ENCODE results near the gene CLK2. TPM values are rescaled to one million over a fixed set of nuclear protein-coding genes. Genes with fewer than 3 reads are reported as not detected.

CLK2 gene
- total and polyA plus RNA-seq, 7 donors, result 7.2 to 45.9 (median 23.2) TPM

- Histone ChIP-seq H3K27ac (no peak overlapping the region), H3K27me3 (no peaks in the 10 kb centered on the region), H3K4me3 (no peak overlapping the region), H3K9me3 (no peaks in the 10 kb centered on the region), H3K4me1 (no peaks in the 10 kb centered on the region), H3K36me3 (no peaks in the 10 kb centered on the region)
- intact Hi-C loops (cut with DNase I), result no loop called here
- no peak for DNase-seq
- TF ChIP-seq POLR2A (IDR thresholded peaks at IDR 0.05) (no peak), POLR2AphosphoS5 (IDR thresholded peaks at IDR 0.05) (no peak), EP300 (IDR thresholded peaks at IDR 0.05) (no peak), CTCF (IDR thresholded peaks at IDR 0.05) (no peak)
- 94 to 95% methylated on average over 18 of the region's 18 CpGs for WGBS, 2 donors
Observed at GRCh38 chr1:155285631-155286044, 12.3 kb upstream of the CLK2 start.

DNA sequence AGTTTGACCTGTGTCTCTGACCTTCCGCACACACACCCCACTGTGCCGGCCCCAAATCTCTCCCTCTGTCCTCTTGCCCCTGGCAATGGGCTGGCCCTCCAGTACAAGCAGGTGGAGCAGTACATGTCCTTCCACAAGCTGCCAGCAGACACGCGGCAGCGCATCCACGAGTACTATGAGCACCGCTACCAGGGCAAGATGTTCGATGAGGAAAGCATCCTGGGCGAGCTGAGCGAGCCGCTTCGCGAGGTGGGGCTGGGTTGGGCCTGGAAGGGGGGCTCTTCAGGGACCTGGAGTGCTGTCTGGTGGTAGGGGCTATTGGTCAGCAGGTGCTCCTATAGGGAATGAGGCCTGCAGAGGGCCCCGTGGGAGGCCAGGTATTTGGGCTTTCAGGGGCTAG is 11.8 kb upstream of the CLK2 start:
- 95 to 96% methylated on average over 14 of the region's 14 CpGs for WGBS, 2 donors
- intact Hi-C loops (cut with DNase I), result no loop called here
- no peak for DNase-seq
- H3K4me3 ChIP-seq, result no peak overlapping the region
- H3K9me3 ChIP-seq, result no peaks in the 10 kb centered on the region
- no peaks in the 10 kb centered on the region for H3K4me1 ChIP-seq
- H3K27ac ChIP-seq, result no peak overlapping the region
- TF ChIP-seq POLR2AphosphoS5 (IDR thresholded peaks at IDR 0.05), result no peak
- TF ChIP-seq EP300 (IDR thresholded peaks at IDR 0.05), result no peak
- no peak for TF ChIP-seq POLR2A (IDR thresholded peaks at IDR 0.05)
- no peak for TF ChIP-seq CTCF (IDR thresholded peaks at IDR 0.05)
- no peaks in the 10 kb centered on the region for H3K27me3 ChIP-seq
- H3K36me3 ChIP-seq, result no peaks in the 10 kb centered on the region

DNA sequence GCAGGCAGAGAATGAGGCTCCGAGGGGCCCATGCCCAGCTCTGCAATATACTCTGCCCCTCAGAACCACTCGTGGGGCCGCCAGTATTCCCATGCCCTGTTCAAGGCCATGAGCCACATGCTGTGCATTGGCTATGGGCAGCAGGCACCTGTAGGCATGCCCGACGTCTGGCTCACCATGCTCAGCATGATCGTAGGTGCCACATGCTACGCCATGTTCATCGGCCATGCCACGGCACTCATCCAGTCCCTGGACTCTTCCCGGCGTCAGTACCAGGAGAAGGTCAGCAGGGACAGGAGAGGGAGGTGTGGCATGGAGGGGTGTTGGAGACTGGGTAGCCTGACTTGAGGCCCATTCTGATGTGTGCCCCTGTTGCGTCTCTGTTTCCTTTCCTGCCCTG is 11.2 kb upstream of the CLK2 start:
- Histone ChIP-seq H3K27ac (no peak overlapping the region), H3K36me3 (no peaks in the 10 kb centered on the region), H3K9me3 (no peaks in the 10 kb centered on the region), H3K27me3 (no peaks in the 10 kb centered on the region), H3K4me3 (no peak overlapping the region), H3K4me1 (no peaks in the 10 kb centered on the region)
- 95% methylated on average over 12 of the region's 12 CpGs for WGBS, 2 donors
- no peak for DNase-seq
- intact Hi-C loops (cut with DNase I), result no loop called here
- no peak for TF ChIP-seq POLR2A (IDR thresholded peaks at IDR 0.05)
- TF ChIP-seq EP300 (IDR thresholded peaks at IDR 0.05), result no peak
- TF ChIP-seq POLR2AphosphoS5 (IDR thresholded peaks at IDR 0.05), result no peak
- TF ChIP-seq CTCF (IDR thresholded peaks at IDR 0.05), result no peak

- Histone ChIP-seq H3K4me1 (peaks cover 0 to 13% (median 10%) of the 10 kb centered on the region in 4 donors), H3K27me3 (no peaks in the 10 kb centered on the region), H3K27ac (no peak overlapping the region), H3K4me3 (no peak overlapping the region), H3K36me3 (no peaks in the 10 kb centered on the region), H3K9me3 (no peaks in the 10 kb centered on the region)
- no peak for TF ChIP-seq POLR2AphosphoS5 (IDR thresholded peaks at IDR 0.05)
- TF ChIP-seq CTCF (IDR thresholded peaks at IDR 0.05), result no peak
- intact Hi-C loops (cut with DNase I), result no loop called here
- WGBS, 2 donors, result 96 to 97% methylated on average over 29 of the region's 29 CpGs
- DNase-seq, result no peak
Observed at GRCh38 chr1:155282488-155283091, 9.3 kb upstream of the CLK2 start.

GRCh38 chr1:155279268-155279667 is 6.0 kb upstream of the CLK2 start:
- peaks cover 0 to 22% (median 18%) of the 10 kb centered on the region in 4 donors for H3K4me1 ChIP-seq
- H3K36me3 ChIP-seq, result no peaks in the 10 kb centered on the region
- TF ChIP-seq EP300 (IDR thresholded peaks at IDR 0.05) (no peak), POLR2AphosphoS5 (IDR thresholded peaks at IDR 0.05) (no peak), POLR2A (IDR thresholded peaks at IDR 0.05) (no peak), CTCF (IDR thresholded peaks at IDR 0.05) (no peak)
- no peak overlapping the region for H3K4me3 ChIP-seq
- no peak overlapping the region for H3K27ac ChIP-seq
- no peak for DNase-seq
- 87 to 93% methylated on average over 2 of the region's 2 CpGs for WGBS, 2 donors
- intact Hi-C loops (cut with DNase I), result loop anchor here (2.0 to 5.0 kb wide), 2 partner anchors 28 to 313 kb away; no protein-coding TSS in a partner anchor
- no peaks in the 10 kb centered on the region for H3K9me3 ChIP-seq
- H3K27me3 ChIP-seq, result no peaks in the 10 kb centered on the region
